ENCODE results near the gene HAUS3. TPM values are rescaled to one million over a fixed set of nuclear protein-coding genes. Genes with fewer than 3 reads are reported as not detected.

The HAUS3 gene
- total and polyA plus RNA-seq, 10 of the 15 experiments (the other 5 are each of a cell fraction or from before 2014, with no cell fraction given) = 4.2 to 23.9 (median 12.3) TPM

DNA sequence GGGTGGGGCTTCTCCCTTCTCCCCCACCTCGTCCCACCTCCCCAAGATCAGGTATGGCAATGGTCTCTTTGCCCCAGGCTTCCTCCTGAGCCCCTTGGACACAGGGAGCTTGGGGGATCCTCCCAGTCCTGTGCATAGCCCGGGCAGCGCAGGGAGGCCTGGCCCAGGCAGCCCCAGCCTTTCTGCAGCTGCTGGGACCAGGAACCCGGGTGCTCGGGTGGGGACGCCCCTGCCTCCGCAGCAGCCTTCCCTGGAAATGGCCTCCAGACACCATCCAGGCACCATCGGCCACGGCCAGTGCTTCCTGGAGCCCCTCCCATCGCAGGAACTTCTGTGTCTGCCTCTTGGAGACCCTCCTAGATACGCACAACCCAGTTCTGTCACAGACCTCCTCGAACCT lies 25.9 kb upstream of the HAUS3 start (continued):
- TF ChIP-seq MEF2A (IDR thresholded peaks at IDR 0.05; ENCODE audit: insufficient read depth, low read depth, low read length) (no peak), EED (IDR thresholded peaks at IDR 0.05; ENCODE audit: low read depth) (no peak), PAX8 (IDR thresholded peaks at IDR 0.05) (no peak)
- TF ChIP-seq, protein P1, sequence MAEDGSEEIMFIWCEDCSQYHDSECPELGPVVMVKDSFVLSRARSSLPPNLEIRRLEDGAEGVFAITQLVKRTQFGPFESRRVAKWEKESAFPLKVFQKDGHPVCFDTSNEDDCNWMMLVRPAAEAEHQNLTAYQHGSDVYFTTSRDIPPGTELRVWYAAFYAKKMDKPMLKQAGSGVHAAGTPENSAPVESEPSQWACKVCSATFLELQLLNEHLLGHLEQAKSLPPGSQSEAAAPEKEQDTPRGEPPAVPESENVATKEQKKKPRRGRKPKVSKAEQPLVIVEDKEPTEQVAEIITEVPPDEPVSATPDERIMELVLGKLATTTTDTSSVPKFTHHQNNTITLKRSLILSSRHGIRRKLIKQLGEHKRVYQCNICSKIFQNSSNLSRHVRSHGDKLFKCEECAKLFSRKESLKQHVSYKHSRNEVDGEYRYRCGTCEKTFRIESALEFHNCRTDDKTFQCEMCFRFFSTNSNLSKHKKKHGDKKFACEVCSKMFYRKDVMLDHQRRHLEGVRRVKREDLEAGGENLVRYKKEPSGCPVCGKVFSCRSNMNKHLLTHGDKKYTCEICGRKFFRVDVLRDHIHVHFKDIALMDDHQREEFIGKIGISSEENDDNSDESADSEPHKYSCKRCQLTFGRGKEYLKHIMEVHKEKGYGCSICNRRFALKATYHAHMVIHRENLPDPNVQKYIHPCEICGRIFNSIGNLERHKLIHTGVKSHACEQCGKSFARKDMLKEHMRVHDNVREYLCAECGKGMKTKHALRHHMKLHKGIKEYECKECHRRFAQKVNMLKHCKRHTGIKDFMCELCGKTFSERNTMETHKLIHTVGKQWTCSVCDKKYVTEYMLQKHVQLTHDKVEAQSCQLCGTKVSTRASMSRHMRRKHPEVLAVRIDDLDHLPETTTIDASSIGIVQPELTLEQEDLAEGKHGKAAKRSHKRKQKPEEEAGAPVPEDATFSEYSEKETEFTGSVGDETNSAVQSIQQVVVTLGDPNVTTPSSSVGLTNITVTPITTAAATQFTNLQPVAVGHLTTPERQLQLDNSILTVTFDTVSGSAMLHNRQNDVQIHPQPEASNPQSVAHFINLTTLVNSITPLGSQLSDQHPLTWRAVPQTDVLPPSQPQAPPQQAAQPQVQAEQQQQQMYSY (CRISPR knock-in tag; IDR thresholded peaks at IDR 0.05) = no peak
- TF ChIP-seq, protein P2, sequence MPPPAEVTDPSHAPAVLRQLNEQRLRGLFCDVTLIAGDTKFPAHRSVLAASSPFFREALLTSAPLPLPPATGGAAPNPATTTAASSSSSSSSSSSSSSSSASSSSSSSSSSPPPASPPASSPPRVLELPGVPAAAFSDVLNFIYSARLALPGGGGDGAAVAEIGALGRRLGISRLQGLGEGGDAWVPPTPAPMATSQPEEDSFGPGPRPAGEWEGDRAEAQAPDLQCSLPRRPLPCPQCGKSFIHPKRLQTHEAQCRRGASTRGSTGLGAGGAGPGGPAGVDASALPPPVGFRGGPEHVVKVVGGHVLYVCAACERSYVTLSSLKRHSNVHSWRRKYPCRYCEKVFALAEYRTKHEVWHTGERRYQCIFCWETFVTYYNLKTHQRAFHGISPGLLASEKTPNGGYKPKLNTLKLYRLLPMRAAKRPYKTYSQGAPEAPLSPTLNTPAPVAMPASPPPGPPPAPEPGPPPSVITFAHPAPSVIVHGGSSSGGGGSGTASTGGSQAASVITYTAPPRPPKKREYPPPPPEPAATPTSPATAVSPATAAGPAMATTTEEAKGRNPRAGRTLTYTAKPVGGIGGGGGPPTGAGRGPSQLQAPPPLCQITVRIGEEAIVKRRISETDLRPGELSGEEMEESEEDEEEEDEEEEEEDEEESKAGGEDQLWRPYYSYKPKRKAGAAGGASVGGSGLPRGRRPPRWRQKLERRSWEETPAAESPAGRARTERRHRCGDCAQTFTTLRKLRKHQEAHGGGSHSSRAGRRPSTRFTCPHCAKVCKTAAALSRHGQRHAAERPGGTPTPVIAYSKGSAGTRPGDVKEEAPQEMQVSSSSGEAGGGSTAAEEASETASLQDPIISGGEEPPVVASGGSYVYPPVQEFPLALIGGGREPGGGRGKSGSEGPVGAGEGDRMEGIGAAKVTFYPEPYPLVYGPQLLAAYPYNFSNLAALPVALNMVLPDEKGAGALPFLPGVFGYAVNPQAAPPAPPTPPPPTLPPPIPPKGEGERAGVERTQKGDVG (CRISPR knock-in tag; IDR thresholded peaks at IDR 0.05) = no peak

DNA sequence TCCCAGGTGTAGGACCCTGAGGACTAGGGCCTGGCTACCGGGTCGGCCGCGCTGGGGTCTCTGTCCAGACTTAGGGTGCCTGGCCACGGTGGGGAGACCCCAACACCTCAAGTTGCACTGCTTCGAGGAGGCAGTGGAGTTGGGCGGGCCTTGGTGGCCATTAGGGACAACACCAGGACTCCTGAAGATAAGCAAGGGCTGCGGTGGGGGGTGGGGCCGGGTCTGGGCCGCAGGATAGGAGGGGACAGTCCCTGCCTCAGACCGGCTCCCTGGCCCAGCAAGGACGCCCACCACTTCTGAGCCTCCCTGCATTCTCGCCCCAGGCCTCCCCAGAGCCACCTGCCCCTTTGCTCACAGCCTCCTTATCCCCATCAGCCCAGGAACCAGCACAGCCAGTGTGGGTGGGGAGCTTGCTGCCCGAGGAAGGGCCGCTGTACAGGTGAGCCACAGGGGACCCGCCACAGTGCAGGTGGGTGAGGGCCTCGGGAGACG lies 25.4 kb upstream of the HAUS3 start:
- no peak for TF ChIP-seq NBN (IDR thresholded peaks at IDR 0.05)
- no peak for TF ChIP-seq TCF3 (IDR thresholded peaks at IDR 0.05; ENCODE audit: borderline replicate concordance, insufficient read depth, low read depth, low read length)
- TF ChIP-seq, protein P3, sequence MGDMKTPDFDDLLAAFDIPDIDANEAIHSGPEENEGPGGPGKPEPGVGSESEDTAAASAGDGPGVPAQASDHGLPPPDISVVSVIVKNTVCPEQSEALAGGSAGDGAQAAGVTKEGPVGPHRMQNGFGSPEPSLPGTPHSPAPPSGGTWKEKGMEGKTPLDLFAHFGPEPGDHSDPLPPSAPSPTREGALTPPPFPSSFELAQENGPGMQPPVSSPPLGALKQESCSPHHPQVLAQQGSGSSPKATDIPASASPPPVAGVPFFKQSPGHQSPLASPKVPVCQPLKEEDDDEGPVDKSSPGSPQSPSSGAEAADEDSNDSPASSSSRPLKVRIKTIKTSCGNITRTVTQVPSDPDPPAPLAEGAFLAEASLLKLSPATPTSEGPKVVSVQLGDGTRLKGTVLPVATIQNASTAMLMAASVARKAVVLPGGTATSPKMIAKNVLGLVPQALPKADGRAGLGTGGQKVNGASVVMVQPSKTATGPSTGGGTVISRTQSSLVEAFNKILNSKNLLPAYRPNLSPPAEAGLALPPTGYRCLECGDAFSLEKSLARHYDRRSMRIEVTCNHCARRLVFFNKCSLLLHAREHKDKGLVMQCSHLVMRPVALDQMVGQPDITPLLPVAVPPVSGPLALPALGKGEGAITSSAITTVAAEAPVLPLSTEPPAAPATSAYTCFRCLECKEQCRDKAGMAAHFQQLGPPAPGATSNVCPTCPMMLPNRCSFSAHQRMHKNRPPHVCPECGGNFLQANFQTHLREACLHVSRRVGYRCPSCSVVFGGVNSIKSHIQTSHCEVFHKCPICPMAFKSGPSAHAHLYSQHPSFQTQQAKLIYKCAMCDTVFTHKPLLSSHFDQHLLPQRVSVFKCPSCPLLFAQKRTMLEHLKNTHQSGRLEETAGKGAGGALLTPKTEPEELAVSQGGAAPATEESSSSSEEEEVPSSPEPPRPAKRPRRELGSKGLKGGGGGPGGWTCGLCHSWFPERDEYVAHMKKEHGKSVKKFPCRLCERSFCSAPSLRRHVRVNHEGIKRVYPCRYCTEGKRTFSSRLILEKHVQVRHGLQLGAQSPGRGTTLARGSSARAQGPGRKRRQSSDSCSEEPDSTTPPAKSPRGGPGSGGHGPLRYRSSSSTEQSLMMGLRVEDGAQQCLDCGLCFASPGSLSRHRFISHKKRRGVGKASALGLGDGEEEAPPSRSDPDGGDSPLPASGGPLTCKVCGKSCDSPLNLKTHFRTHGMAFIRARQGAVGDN (IDR thresholded peaks at IDR 0.05) = no peak
- TF ChIP-seq POLR2AphosphoS2 (IDR thresholded peaks at IDR 0.05; ENCODE audit: low read depth, low read length) = no peak
- TF ChIP-seq MTA2 (IDR thresholded peaks at IDR 0.05; ENCODE audit: low read depth) = no peak
- TF ChIP-seq EP300 (IDR thresholded peaks at IDR 0.05; ENCODE audit: borderline replicate concordance in 1 of 2, control insufficient read depth in 1 of 2, low read depth in 2 of 2, low read length in 2 of 2) = no peak
- no peak for TF ChIP-seq MEF2A (IDR thresholded peaks at IDR 0.05; ENCODE audit: insufficient read depth, low read depth, low read length)
- FAIRE-seq = no peak
- CTCF ChIA-PET = no interaction called here
- Histone ChIP-seq H4K20me1 (ENCODE audit: control insufficient read depth, insufficient read depth) (no peaks in the 10 kb centered on the region), H3K36me3 (ENCODE audit: control insufficient read depth in 2 of 2, insufficient read depth in 2 of 2, low read length in 1 of 2) (no peaks in the 10 kb centered on the region), H2AFZ (ENCODE audit: control insufficient read depth, low read depth, low read length) (no peak overlapping the region), H3K4me1 (ENCODE audit: control insufficient read depth, insufficient read depth, low read length) (no peaks in the 10 kb centered on the region; the same call in 1 of the 2 replicates), H3K4me2 (ENCODE audit: control insufficient read depth, insufficient read depth) (no peak overlapping the region), H3K27ac (ENCODE audit: control insufficient read depth, insufficient read depth) (no peak overlapping the region), H3K9me3 (replicated peaks; ENCODE audit: control insufficient read depth, insufficient read depth, low read length) (no peaks in the 10 kb centered on the region), H3K4me3 (no peak overlapping the region), H3K9ac (ENCODE audit: control insufficient read depth, insufficient read depth, low read length) (no peak overlapping the region), H3K79me2 (ENCODE audit: control insufficient read depth, insufficient read depth, low read length) (no peaks in the 10 kb centered on the region), H3K27me3 (replicated peaks in 1 of 2; ENCODE audit: control insufficient read depth in 2 of 2, insufficient read depth in 2 of 2, low read length in 1 of 2) (no peaks in the 10 kb centered on the region)
- 30% methylated on average over 15 of the region's 18 CpGs for WGBS (ENCODE audit: insufficient coverage, insufficient replicate concordance, low lambda C conversion rate, missing lambda C conversion rate)
- BruUV-seq (replicated peaks) = no TSS peak
- DNase-seq (ENCODE audit: low read depth, low spot score) = no peak
- RAD21 ChIA-PET (ENCODE audit: unreplicated experiment) = no interaction called here
- intact Hi-C loops (cut with micrococcal nuclease; ENCODE audit: unreplicated experiment) (loop anchor here (10.0 kb wide), 1 partner anchor 807 kb away; the partner anchor contains the start of genes HTT and HTT-AS), in situ Hi-C loops (cut with MboI) (no loop called here)
- POLR2A ChIA-PET = no interaction called here
- ATAC-seq = no peak
- SMC1A ChIA-PET (ENCODE audit: uncharacterized antibody, unreplicated experiment) = no interaction called here

Data from GM12878 (cell line).